AG04450 (cell line): Measurements from ENCODE around the gene P4HTM. TPM values are rescaled to one million over a fixed set of nuclear protein-coding genes. Genes with fewer than 3 reads are reported as not detected.
A peak's percentile ranks its signal among the peaks of the same experiment; 100 is the strongest.

ENCODE experiments used
- polyA plus RNA-seq: library from polyadenylated mRNA; depleted of rRNA; stranded (reverse); fragments of >200 nt; gene quantifications from 2 replicates; pipeline ENCODE4 v1.2.3, GENCODE V29; 2011; rRNA removed
- small RNA-seq: library from RNA; depleted of rRNA; stranded (forward); fragments of <200 nt; gene quantifications from one replicate; pipeline ENCODE3, GENCODE V24; 2012; ENCODE audit warnings: low read depth; ENCODE audit not compliant: insufficient read length

The P4HTM gene
- polyA plus RNA-seq, 1 experiment = 18.2 TPM

Small RNA genes within 50 kb of the gene (small RNA-seq; reads per million reads assigned to genes)
- 10,183 reads per million, percentile 99 among the genes with 10 or more reads in this experiment for gene MIR191
- gene MIR425 = 3,827 reads per million, percentile 98 among the genes with 10 or more reads in this experiment

Other genes with a start within 250 kb of the P4HTM start
- gene PRKAR2A, start 142.4 kb upstream of the P4HTM start, polyA plus RNA-seq = 19.6 and 20.7 TPM in 2 replicates
- gene SLC25A20, start 91.4 kb upstream of the P4HTM start, polyA plus RNA-seq = 26.6 and 30.0 TPM in 2 replicates
- gene ARIH2, start 71.4 kb upstream of the P4HTM start, polyA plus RNA-seq = 77.2 and 77.5 TPM in 2 replicates
- 101 and 117 TPM in 2 replicates for gene WDR6, start 17.1 kb downstream of the P4HTM start, polyA plus RNA-seq
- 42.4 and 55.6 TPM in 2 replicates for gene DALRD3, start 28.3 kb downstream of the P4HTM start, polyA plus RNA-seq
- 47.0 and 69.2 TPM in 2 replicates for gene NDUFAF3, start 31.9 kb downstream of the P4HTM start, polyA plus RNA-seq
- gene IMPDH2, start 39.2 kb downstream of the P4HTM start, polyA plus RNA-seq = 268 and 284 TPM in 2 replicates
- 68.6 and 69.7 TPM in 2 replicates for gene QRICH1, start 103.8 kb downstream of the P4HTM start, polyA plus RNA-seq
- gene QARS1, start 114.5 kb downstream of the P4HTM start, polyA plus RNA-seq = 209 and 305 TPM in 2 replicates
- gene USP19, start 130.6 kb downstream of the P4HTM start, polyA plus RNA-seq = 33.3 and 37.7 TPM in 2 replicates
- gene LAMB2, start 142.8 kb downstream of the P4HTM start, polyA plus RNA-seq = 470 and 674 TPM in 2 replicates
- 19.6 and 27.7 TPM in 2 replicates for gene CCDC71, start 176.1 kb downstream of the P4HTM start, polyA plus RNA-seq
- 20.7 and 21.2 TPM in 2 replicates for gene KLHDC8B, start 181.4 kb downstream of the P4HTM start, polyA plus RNA-seq